ENCODE results near the gene KRT74. TPM values are rescaled to one million over a fixed set of nuclear protein-coding genes. Genes with fewer than 3 reads are reported as not detected.

Gene KRT74
- total RNA-seq, 2 experiments from 2014 or later = not detected

DNA sequence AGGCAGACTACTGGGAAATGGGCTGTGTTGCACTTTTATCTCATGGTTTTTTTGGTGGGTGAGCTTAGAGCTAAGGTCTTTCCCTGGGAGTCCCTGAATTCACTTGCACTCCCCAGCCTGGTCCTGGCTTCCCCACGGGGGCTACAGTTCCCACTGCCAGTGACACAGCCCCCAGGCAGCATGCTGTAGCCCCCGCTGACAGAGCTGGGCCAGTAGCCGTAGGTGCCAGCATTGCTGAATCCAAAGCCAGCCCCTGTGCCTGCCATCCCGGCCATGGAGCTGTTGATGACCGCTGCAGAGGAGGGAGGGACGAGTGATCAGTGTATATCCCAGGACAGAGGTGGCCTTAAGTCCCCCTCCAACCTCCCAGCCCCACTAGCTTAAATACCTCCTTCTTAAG lies 34.5 kb upstream of the KRT74 start:
- H3K27me3 Mint-ChIP-seq = no peaks in the 10 kb centered on the region
- no peak for TF ChIP-seq CTCF (IDR thresholded peaks at IDR 0.05)
- peaks cover 85% of the 10 kb centered on the region for H3K4me1 Mint-ChIP-seq (ENCODE audit: low read depth)
- H3K27ac Mint-ChIP-seq = no peak overlapping the region
- ChIA-PET CTCF (interaction anchor here (1.0 to 1.7 kb wide), 3 partner anchors 262 to 276 kb away, joined by 3 to 7 read pairs (median 4); no protein-coding TSS in a partner anchor), POLR2A (no interaction called here)
- no peaks in the 10 kb centered on the region for H3K36me3 Mint-ChIP-seq (ENCODE audit: low read depth)
- no peaks in the 10 kb centered on the region for H3K9me3 Mint-ChIP-seq
- DNase-seq (no peak), ATAC-seq (no peak)
- intact Hi-C loops (cut with micrococcal nuclease) = no loop called here
- H3K4me3 Mint-ChIP-seq = no peak overlapping the region

GRCh38 chr12:52607314-52607713 lies 33.7 kb upstream of the KRT74 start:
- no peak for TF ChIP-seq CTCF (IDR thresholded peaks at IDR 0.05)
- Mint-ChIP-seq H3K36me3 (ENCODE audit: low read depth) (no peaks in the 10 kb centered on the region), H3K9me3 (no peaks in the 10 kb centered on the region), H3K4me1 (ENCODE audit: low read depth) (peaks cover 83% of the 10 kb centered on the region), H3K27ac (no peak overlapping the region), H3K4me3 (no peak overlapping the region), H3K27me3 (no peaks in the 10 kb centered on the region)
- DNase-seq (no peak), ATAC-seq (no peak)
- CTCF ChIA-PET = interaction anchor here (1.0 to 1.7 kb wide), 2 partner anchors 263 to 277 kb away, joined by 3 to 4 read pairs; no protein-coding TSS in a partner anchor
- intact Hi-C loops (cut with micrococcal nuclease) = no loop called here
- POLR2A ChIA-PET = no interaction called here

DNA sequence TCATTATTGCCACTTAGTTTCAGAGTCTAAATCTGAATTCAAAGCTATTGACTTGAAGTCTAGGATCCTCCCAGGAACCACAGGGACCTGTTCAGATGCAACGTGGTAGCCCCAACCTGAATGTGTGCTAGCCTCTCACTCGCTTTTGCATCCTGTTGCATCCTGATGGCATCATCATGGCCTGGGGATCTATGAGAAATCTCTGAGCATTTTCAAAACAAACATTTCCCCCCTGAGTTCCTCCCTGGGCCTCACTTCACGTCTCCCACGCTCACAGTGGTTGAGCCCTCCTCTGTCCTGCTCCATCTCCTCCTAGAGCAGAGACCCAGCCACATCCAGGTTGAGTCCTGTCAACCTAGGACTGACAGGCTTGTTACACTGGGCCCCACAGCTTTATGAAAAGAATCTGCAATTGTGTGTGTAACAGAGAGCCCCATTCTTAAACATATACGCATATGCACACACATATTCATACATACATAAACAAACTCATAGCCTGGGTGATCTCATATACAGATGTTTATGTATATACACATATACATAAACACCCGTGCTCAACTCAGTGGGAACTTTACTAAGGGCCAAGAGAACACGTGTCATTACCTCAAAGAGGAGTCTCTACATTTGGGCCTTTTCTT lies 33.1 kb upstream of the KRT74 start:
- ChIA-PET POLR2A (no interaction called here), CTCF (interaction anchor here (0.8 to 1.7 kb wide), 3 partner anchors 26 to 278 kb away, joined by 3 to 4 read pairs (median 3); no protein-coding TSS in a partner anchor)
- DNase-seq (no peak), ATAC-seq (no peak)
- H3K36me3 Mint-ChIP-seq (ENCODE audit: low read depth) = no peaks in the 10 kb centered on the region
- no peak for TF ChIP-seq CTCF (IDR thresholded peaks at IDR 0.05)
- H3K9me3 Mint-ChIP-seq = no peaks in the 10 kb centered on the region
- no peak overlapping the region for H3K27ac Mint-ChIP-seq
- no peaks in the 10 kb centered on the region for H3K27me3 Mint-ChIP-seq
- peaks cover 80% of the 10 kb centered on the region for H3K4me1 Mint-ChIP-seq (ENCODE audit: low read depth)
- H3K4me3 Mint-ChIP-seq = no peak overlapping the region
- intact Hi-C loops (cut with micrococcal nuclease) = no loop called here

DNA sequence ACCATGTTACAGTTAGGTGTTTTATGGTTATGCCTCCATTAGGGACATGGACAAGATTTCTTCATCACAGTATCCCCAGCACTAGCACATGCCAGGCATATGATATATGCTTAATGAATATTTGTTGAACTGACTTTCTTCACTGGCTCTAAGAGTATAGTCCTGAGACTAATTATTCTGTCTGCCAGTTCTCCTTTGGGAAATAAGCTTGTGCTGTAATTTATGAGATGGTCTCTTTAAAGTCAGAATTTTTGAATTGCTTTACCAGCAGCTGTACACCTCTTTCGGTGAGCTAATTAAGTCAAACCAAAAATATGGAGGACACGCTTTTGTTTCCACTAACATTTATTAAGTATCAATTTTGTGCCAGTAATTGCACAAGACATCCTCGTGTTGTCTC lies 32.5 kb upstream of the KRT74 start:
- no peak for TF ChIP-seq CTCF (IDR thresholded peaks at IDR 0.05)
- H3K4me1 Mint-ChIP-seq (ENCODE audit: low read depth) = peaks cover 74% of the 10 kb centered on the region
- ChIA-PET POLR2A (no interaction called here), CTCF (interaction anchor here (0.6 to 1.7 kb wide), 5 partner anchors 17 to 279 kb away, joined by 3 to 4 read pairs (median 3); no protein-coding TSS in a partner anchor)
- H3K27ac Mint-ChIP-seq = no peak overlapping the region
- intact Hi-C loops (cut with micrococcal nuclease) = no loop called here
- H3K9me3 Mint-ChIP-seq = no peaks in the 10 kb centered on the region
- no peaks in the 10 kb centered on the region for H3K36me3 Mint-ChIP-seq (ENCODE audit: low read depth)
- H3K4me3 Mint-ChIP-seq = no peak overlapping the region
- ATAC-seq (no peak), DNase-seq (no peak)
- no peaks in the 10 kb centered on the region for H3K27me3 Mint-ChIP-seq

- POLR2A ChIA-PET = no interaction called here
- Mint-ChIP-seq H3K27ac (no peak overlapping the region), H3K27me3 (no peaks in the 10 kb centered on the region), H3K4me3 (no peak overlapping the region), H3K36me3 (ENCODE audit: low read depth) (no peaks in the 10 kb centered on the region), H3K4me1 (ENCODE audit: low read depth) (peaks cover 68% of the 10 kb centered on the region), H3K9me3 (no peaks in the 10 kb centered on the region)
- intact Hi-C loops (cut with micrococcal nuclease) = no loop called here
- DNase-seq = no peak
- no peak for ATAC-seq
- no peak for TF ChIP-seq CTCF (IDR thresholded peaks at IDR 0.05)
- CTCF ChIA-PET = interaction anchor here (0.6 to 1.7 kb wide), 4 partner anchors 17 to 265 kb away, joined by 3 to 4 read pairs (median 4); no protein-coding TSS in a partner anchor
These were observed 31.9 kb upstream of the KRT74 start for GRCh38 chr12:52605542-52605941.

All from activated CD8-positive, alpha-beta T cell treated with anti-CD3 and anti-CD28 coated beads for 36 hours (primary cell).